Measurements from ENCODE around the gene OSBPL7. TPM values are rescaled to one million over a fixed set of nuclear protein-coding genes. Genes with fewer than 3 reads are reported as not detected.

OSBPL7 gene
- total RNA-seq, 4 donors from 2014 or later, result 2.2 to 4.1 (median 3.8) TPM

GRCh38 chr17:47792979-47793378 is 28.6 kb downstream of the OSBPL7 start:
- Histone ChIP-seq H3K4me3 (no peak overlapping the region), H3K9me3 (no peaks in the 10 kb centered on the region), H3K36me3 (no peaks in the 10 kb centered on the region), H3K27ac (no peak overlapping the region), H3K4me1 (peaks cover 0 to 11% (median 7%) of the 10 kb centered on the region in 3 donors), H3K27me3 (peaks cover 75% of the 10 kb centered on the region)
- no peak for TF ChIP-seq EP300 (IDR thresholded peaks at IDR 0.05)
- no peak for TF ChIP-seq POLR2AphosphoS5 (IDR thresholded peaks at IDR 0.05)
- no peak for TF ChIP-seq CTCF (IDR thresholded peaks at IDR 0.05)
- no peak for TF ChIP-seq POLR2A (IDR thresholded peaks at IDR 0.05)
- no peak for ATAC-seq
- WGBS, 2 donors (ENCODE audit: low coverage in 1 of 2), result 55% methylated on average over 5 of the region's 6 CpGs; no CpG with 5 or more reads in 1 of the 2 donors

GRCh38 chr17:47792457-47792856 is 29.1 kb downstream of the OSBPL7 start:
- Histone ChIP-seq H3K4me1 (peaks cover 0 to 11% (median 7%) of the 10 kb centered on the region in 3 donors), H3K27me3 (peaks cover 77% of the 10 kb centered on the region), H3K9me3 (no peaks in the 10 kb centered on the region), H3K4me3 (no peak overlapping the region), H3K36me3 (no peaks in the 10 kb centered on the region), H3K27ac (no peak overlapping the region)
- WGBS, 2 donors (ENCODE audit: low coverage in 1 of 2), result 77 to 85% methylated on average over 1 of the region's 1 CpG
- TF ChIP-seq POLR2A (IDR thresholded peaks at IDR 0.05) (no peak), CTCF (IDR thresholded peaks at IDR 0.05) (no peak), POLR2AphosphoS5 (IDR thresholded peaks at IDR 0.05) (no peak), EP300 (IDR thresholded peaks at IDR 0.05) (no peak)
- ATAC-seq, result no peak

GRCh38 chr17:47791025-47791424 is 30.6 kb downstream of the OSBPL7 start:
- no peak for ATAC-seq
- WGBS, 2 donors (ENCODE audit: low coverage in 1 of 2), result 24 to 26% methylated on average over 3 of the region's 3 CpGs
- Histone ChIP-seq H3K27ac (peak overlapping the region in 1 of 4 donors; percentile 29), H3K9me3 (no peaks in the 10 kb centered on the region), H3K27me3 (peaks cover 90% of the 10 kb centered on the region), H3K4me3 (no peak overlapping the region), H3K36me3 (no peaks in the 10 kb centered on the region), H3K4me1 (peaks cover 0 to 11% (median 7%) of the 10 kb centered on the region in 3 donors)
- no peak for TF ChIP-seq EP300 (IDR thresholded peaks at IDR 0.05)
- no peak for TF ChIP-seq POLR2A (IDR thresholded peaks at IDR 0.05)
- TF ChIP-seq CTCF (IDR thresholded peaks at IDR 0.05), result no peak
- TF ChIP-seq POLR2AphosphoS5 (IDR thresholded peaks at IDR 0.05), result no peak

GRCh38 chr17:47789611-47790561 is 31.7 kb downstream of the OSBPL7 start:
- peak overlapping the region in 1 of 4 donors; percentile 46 for H3K27ac ChIP-seq
- H3K36me3 ChIP-seq, result no peaks in the 10 kb centered on the region
- peak; percentile 76 for ATAC-seq

More at GRCh38 chr17:47789611-47790561, 31.7 kb downstream of the OSBPL7 start:
- peak overlapping the region; percentile 2 to 47 for H3K4me3 ChIP-seq
- no peaks in the 10 kb centered on the region for H3K9me3 ChIP-seq
- peaks cover 96% of the 10 kb centered on the region for H3K27me3 ChIP-seq
- TF ChIP-seq EP300 (IDR thresholded peaks at IDR 0.05), result no peak
- TF ChIP-seq CTCF (IDR thresholded peaks at IDR 0.05), result peak in 3 of 4 experiments; percentile 53 to 68 (median 60)
- no peak for TF ChIP-seq POLR2AphosphoS5 (IDR thresholded peaks at IDR 0.05)
- TF ChIP-seq POLR2A (IDR thresholded peaks at IDR 0.05), result no peak
- H3K4me1 ChIP-seq, result peaks cover 0 to 11% (median 7%) of the 10 kb centered on the region in 3 donors
- 0 to 14% methylated on average over 1 to 2 of the region's 70 CpGs for WGBS, 2 donors (ENCODE audit: low coverage in 1 of 2)

All from gastroesophageal sphincter (tissue), 4 donors.